Nephron progenitor cell (in vitro differentiated cells): Measurements from ENCODE around the gene CD300LB.

Experiments used
- DNase-seq: peaks from one replicate; pipeline ENCODE4 v3.0.0; 2021
- H3K27ac Mint-ChIP-seq: 2 replicates; pipeline ENCODE4 v1.8.0; 2021; ENCODE audit warnings: mild to moderate bottlenecking, moderate library complexity, mixed read lengths
- H3K27me3 Mint-ChIP-seq: 2 replicates; pipeline ENCODE4 v1.8.0; 2021; ENCODE audit warnings: mild to moderate bottlenecking, low read depth, mixed read lengths; ENCODE audit not compliant: poor library complexity
- H3K36me3 Mint-ChIP-seq: 2 replicates; pipeline ENCODE4 v1.8.0; 2021; ENCODE audit warnings: low read depth, mixed read lengths
- H3K4me1 Mint-ChIP-seq: 2 replicates; pipeline ENCODE4 v1.8.0; 2021; ENCODE audit warnings: mixed read lengths
- H3K4me3 Mint-ChIP-seq: 2 replicates; pipeline ENCODE4 v1.8.0; 2021; ENCODE audit warnings: mild to moderate bottlenecking, moderate library complexity, mixed read lengths
- H3K9me3 Mint-ChIP-seq: 2 replicates; pipeline ENCODE4 v1.8.0; 2021; ENCODE audit warnings: mild to moderate bottlenecking, moderate library complexity, mixed read lengths
- CTCF ChIP-seq: fragments of 200-600 bp; sonication (generic); IDR thresholded peaks from 2 replicates; pipeline ENCODE4 v1.5.0; 2021; ENCODE audit warnings: antibody characterized with exemption

Gene CD300LB

GRCh38 chr17:74485841-74486240, 45.4 kb downstream of the CD300LB start:
- DNase-seq: no peak
- peaks cover 55% of the 10 kb centered on the region for H3K27me3 Mint-ChIP-seq
- H3K4me1 Mint-ChIP-seq: no peaks in the 10 kb centered on the region
- H3K9me3 Mint-ChIP-seq: peaks cover 20% of the 10 kb centered on the region
- TF ChIP-seq CTCF: no peak
- no peaks in the 10 kb centered on the region for H3K36me3 Mint-ChIP-seq
- H3K4me3 Mint-ChIP-seq: no peak overlapping the region
- no peak overlapping the region for H3K27ac Mint-ChIP-seq

- Mint-ChIP-seq H3K9me3 (peaks cover 20% of the 10 kb centered on the region), H3K36me3 (no peaks in the 10 kb centered on the region), H3K27me3 (peaks cover 60% of the 10 kb centered on the region), H3K27ac (no peak overlapping the region), H3K4me1 (no peaks in the 10 kb centered on the region), H3K4me3 (no peak overlapping the region)
- no peak for DNase-seq
- TF ChIP-seq CTCF: no peak
These were observed 46.1 kb downstream of the CD300LB start for GRCh38 chr17:74485022-74485743.

GRCh38 chr17:74484066-74484465, 47.2 kb downstream of the CD300LB start:
- Mint-ChIP-seq H3K27ac (no peak overlapping the region), H3K9me3 (peaks cover 14% of the 10 kb centered on the region), H3K36me3 (no peaks in the 10 kb centered on the region), H3K4me3 (no peak overlapping the region), H3K4me1 (no peaks in the 10 kb centered on the region), H3K27me3 (peaks cover 61% of the 10 kb centered on the region)
- DNase-seq: no peak
- no peak for TF ChIP-seq CTCF

- no peak for TF ChIP-seq CTCF
- Mint-ChIP-seq H3K9me3 (peaks cover under 1% of the 10 kb centered on the region), H3K27me3 (peaks cover 66% of the 10 kb centered on the region), H3K27ac (no peak overlapping the region), H3K36me3 (no peaks in the 10 kb centered on the region), H3K4me1 (no peaks in the 10 kb centered on the region), H3K4me3 (no peak overlapping the region)
- no peak for DNase-seq
These were observed 49.7 kb downstream of the CD300LB start for GRCh38 chr17:74481621-74482020.

- H3K27ac Mint-ChIP-seq: no peak overlapping the region
- peaks cover 76% of the 10 kb centered on the region for H3K27me3 Mint-ChIP-seq
- no peak for DNase-seq
- no peaks in the 10 kb centered on the region for H3K36me3 Mint-ChIP-seq
- no peak overlapping the region for H3K4me3 Mint-ChIP-seq
- no peaks in the 10 kb centered on the region for H3K4me1 Mint-ChIP-seq
- H3K9me3 Mint-ChIP-seq: peaks cover 14% of the 10 kb centered on the region
- TF ChIP-seq CTCF: no peak
These were observed 51.0 kb downstream of the CD300LB start for GRCh38 chr17:74480290-74480689.
